A673 (cell line): ENCODE results near the gene SLC35E4. TPM values are rescaled to one million over a fixed set of nuclear protein-coding genes. Genes with fewer than 3 reads are reported as not detected.

Experiments
- BruUV-seq: library from RNA; stranded (reverse); fragments of 400-500 nt; replicated peaks from 2 replicates; lab custom pipeline; 2021; lab: Mats Ljungman, UMichigan
- CTCF ChIA-PET: fragments of 300-600 bp; sonication (Branson Sonifier 250); formaldehyde crosslinking; loops from one replicate; lab custom pipeline; 2022; ENCODE audit warnings: antibody characterized with exemption; lab: Charles Lee
- POLR2A ChIA-PET: fragments of 300-600 bp; sonication (Branson Sonifier 250); formaldehyde crosslinking; loops from one replicate; lab custom pipeline; 2022; ENCODE audit warnings: antibody characterized with exemption; ENCODE audit not compliant: low non-redundant PET; lab: Charles Lee
- DNase-seq: peaks from one replicate; pipeline ENCODE4 v3.0.0-alpha.2; 2015; ENCODE audit warnings: low spot score
- H3K27ac ChIP-seq: fragments of 200-600 bp; sonication (generic); 2 replicates; pipeline ENCODE4 v1.5.1; 2016; ENCODE audit warnings: mixed run types, low read depth, mild to moderate bottlenecking, mixed read lengths, antibody characterized with exemption, low read length; ENCODE audit not compliant: poor library complexity, severe bottlenecking
- H3K27me3 ChIP-seq: fragments of 200-600 bp; sonication (generic); replicated peaks from 2 replicates; pipeline ENCODE4 v1.6.1; 2017; ENCODE audit warnings: mixed run types, low read depth, mild to moderate bottlenecking, mixed read lengths, antibody characterized with exemption, low read length; ENCODE audit not compliant: insufficient read depth, poor library complexity
- H3K36me3 ChIP-seq: fragments of 200-600 bp; sonication (generic); 2 replicates; pipeline ENCODE4 v1.6.1; 2016; ENCODE audit warnings: mixed run types, mild to moderate bottlenecking, mixed read lengths, antibody characterized with exemption, low read length; ENCODE audit not compliant: insufficient read depth, poor library complexity, severe bottlenecking
- H3K4me1 ChIP-seq: fragments of 200-600 bp; sonication (generic); 2 replicates; pipeline ENCODE4 v1.6.1; 2017; ENCODE audit warnings: mixed run types, mild to moderate bottlenecking, mixed read lengths, antibody characterized with exemption, low read length; ENCODE audit not compliant: insufficient read depth, poor library complexity, severe bottlenecking
- H3K4me3 ChIP-seq: fragments of 200-600 bp; sonication (generic); 2 replicates; pipeline ENCODE4 v1.5.1; 2016; ENCODE audit warnings: low read depth, mixed run types, mild to moderate bottlenecking, mixed read lengths, low read length; ENCODE audit not compliant: poor library complexity, severe bottlenecking
- H3K9me3 ChIP-seq: fragments of 200-600 bp; sonication (generic); 2 replicates; pipeline ENCODE4 v1.6.1; 2016; ENCODE audit warnings: mixed run types, low read depth, mild to moderate bottlenecking, mixed read lengths, antibody characterized with exemption, low read length; ENCODE audit not compliant: poor library complexity, severe bottlenecking
- CTCF ChIP-seq: fragments of 300-800, 200-600 bp; sonication (generic); conservative IDR thresholded peaks from 2 replicates; pipeline ENCODE4 v1.5.1; 2017; ENCODE audit warnings: low read depth, mild to moderate bottlenecking, antibody characterized with exemption, low read length, moderate library complexity, mixed read lengths
- EZH2 ChIP-seq: fragments of 200-600 bp; sonication (generic); IDR thresholded peaks from 2 replicates; pipeline ENCODE4 v1.6.1; 2017; ENCODE audit warnings: borderline replicate concordance, low read depth, mild to moderate bottlenecking, mixed read lengths, antibody characterized with exemption, low read length; ENCODE audit not compliant: poor library complexity, severe bottlenecking
- intact Hi-C: fragments of 100-400 bp; cut with micrococcal nuclease; formaldehyde crosslinking; loops from one replicate; pipeline ENCODE4 v1.10.0; 2022; ENCODE audit not compliant: unreplicated experiment
- total RNA-seq: library from RNA; stranded (reverse); gene quantifications from 2 replicates; pipeline ENCODE4 v1.2.3, GENCODE V29; 2021

The SLC35E4 gene
- total RNA-seq, 1 experiment from 2014 or later = 2.4 TPM

- no peaks in the 10 kb centered on the region for H3K4me1 ChIP-seq
- H3K4me3 ChIP-seq = peak overlapping the region; percentile 86
- DNase-seq = no peak
- no peaks in the 10 kb centered on the region for H3K9me3 ChIP-seq
- intact Hi-C loops = no loop called here
- H3K36me3 ChIP-seq = no peaks in the 10 kb centered on the region
- no TSS peak for BruUV-seq
- no peak overlapping the region for H3K27ac ChIP-seq
- CTCF ChIA-PET = no interaction called here
- POLR2A ChIA-PET = no interaction called here
- no peak for TF ChIP-seq EZH2
- H3K27me3 ChIP-seq = no peaks in the 10 kb centered on the region
These were observed 31.5 kb downstream of the SLC35E4 start for GRCh38 chr22:30667107-30667493.

- no peaks in the 10 kb centered on the region for H3K9me3 ChIP-seq
- ChIA-PET CTCF (no interaction called here), POLR2A (no interaction called here)
- DNase-seq = peak; percentile 92
- BruUV-seq = no TSS peak
- peak within 1 kb of the TSS; percentile 86 for H3K4me3 ChIP-seq
- H3K27me3 ChIP-seq = no peaks in the 10 kb centered on the region
- H3K27ac ChIP-seq = peak within 1 kb of the TSS; percentile 7
- TF ChIP-seq EZH2 (no peak), CTCF (no peak)
- no peaks in the 10 kb centered on the region for H3K36me3 ChIP-seq
- H3K4me1 ChIP-seq = no peaks in the 10 kb centered on the region
- intact Hi-C loops = no loop called here
These were observed 32.2 kb downstream of the SLC35E4 start, which contains the start of gene DUSP18 for GRCh38 chr22:30667494-30668385. TSS of gene DUSP18 (minus strand) at chr22:30667875. CDS start at chr22:30664003, 3,872 bp downstream.

- no TSS peak for BruUV-seq
- Histone ChIP-seq H3K4me3 (peak overlapping the region; percentile 86), H3K36me3 (no peaks in the 10 kb centered on the region), H3K4me1 (no peaks in the 10 kb centered on the region), H3K9me3 (no peaks in the 10 kb centered on the region), H3K27ac (no peak overlapping the region), H3K27me3 (no peaks in the 10 kb centered on the region)
- POLR2A ChIA-PET = interaction anchor here (0.7 kb wide), 1 partner anchor 116 kb away, joined by 3 read pairs; no protein-coding TSS in a partner anchor
- CTCF ChIA-PET = no interaction called here
- intact Hi-C loops = no loop called here
- TF ChIP-seq CTCF (no peak), EZH2 (no peak)
- no peak for DNase-seq
These were observed 32.8 kb downstream of the SLC35E4 start for GRCh38 chr22:30668386-30668710.

GRCh38 chr22:30671071-30671470 is 35.5 kb downstream of the SLC35E4 start:
- Histone ChIP-seq H3K36me3 (no peaks in the 10 kb centered on the region), H3K4me3 (no peak overlapping the region), H3K27ac (no peak overlapping the region), H3K4me1 (no peaks in the 10 kb centered on the region), H3K9me3 (no peaks in the 10 kb centered on the region), H3K27me3 (no peaks in the 10 kb centered on the region)
- CTCF ChIA-PET = no interaction called here
- DNase-seq = no peak
- no TSS peak for BruUV-seq
- POLR2A ChIA-PET = no interaction called here
- intact Hi-C loops = no loop called here
- TF ChIP-seq EZH2 (no peak), CTCF (no peak)
